ENCODE data around the gene FNBP1L.

DNA sequence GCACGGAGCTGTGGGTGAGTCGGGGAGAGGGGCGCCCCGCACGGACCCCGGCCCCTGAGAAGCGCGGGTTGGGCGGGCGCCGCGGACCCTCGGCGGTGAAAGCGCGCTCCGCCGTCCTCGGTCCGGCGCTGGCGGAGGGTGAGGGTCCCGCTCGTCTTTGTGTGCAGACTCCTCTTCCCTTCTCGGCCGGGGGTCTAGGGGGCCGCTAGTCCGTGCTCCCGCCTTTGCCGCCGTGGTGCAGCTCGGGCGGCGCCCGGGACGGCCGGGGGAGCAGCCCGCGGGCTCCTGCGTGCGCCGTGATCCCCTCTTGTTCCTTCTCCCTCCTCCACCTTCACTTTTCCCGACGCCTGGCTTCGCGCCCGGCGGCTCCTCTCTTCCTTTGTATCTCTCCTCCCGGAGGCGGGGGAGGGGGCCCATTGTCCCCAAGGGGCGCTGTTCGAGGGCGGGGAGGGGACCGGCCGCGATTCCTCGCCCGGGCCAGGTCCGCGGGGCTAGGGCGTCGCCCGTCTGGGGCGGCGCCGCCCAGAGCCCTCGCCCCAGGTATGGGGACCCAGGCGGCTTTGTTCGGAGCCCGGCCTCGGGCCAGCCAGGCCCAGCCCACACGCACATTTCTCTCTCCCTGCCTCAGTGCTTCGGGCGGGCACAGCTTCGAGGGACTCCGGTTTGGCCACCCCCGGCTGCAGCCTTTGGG, 519 bp downstream of the FNBP1L start:
- TF ChIP-seq EZH2 (IDR thresholded peaks at IDR 0.05) (no peak), POLR2AphosphoS5 (IDR thresholded peaks at IDR 0.05; ENCODE audit: borderline replicate concordance, low read depth, low read length) (no peak), FOXP2 (optimal IDR thresholded peaks at IDR 0.05; ENCODE audit: control extremely low read depth, extremely low read length, insufficient read depth) (no peak)

Data from SK-N-MC (cell line).